Measurements from ENCODE around the gene ITGA7.

Gene ITGA7

DNA sequence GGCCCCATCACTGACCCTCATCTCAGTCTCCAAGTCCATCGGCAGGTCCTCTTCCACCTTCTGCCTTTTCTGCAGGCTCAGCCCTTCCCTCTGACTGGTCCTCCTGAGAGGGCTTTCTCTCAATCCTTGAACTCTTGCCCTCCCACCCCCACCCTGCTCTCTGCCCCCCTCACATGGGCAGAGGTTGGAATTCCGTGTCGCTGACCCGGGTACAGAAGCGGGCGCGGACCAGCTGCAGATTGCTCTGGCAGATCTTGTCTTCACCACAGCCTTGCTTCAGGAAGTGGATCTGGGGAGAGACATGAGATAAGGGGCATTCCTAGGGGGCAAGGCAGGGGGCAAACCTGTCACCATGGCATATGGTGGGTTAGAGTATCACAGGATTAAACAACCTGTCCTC lies 12.4 kb downstream of the ITGA7 start:
- no peak for ATAC-seq
- TF ChIP-seq ZNF8 (CRISPR knock-in tag; IDR thresholded peaks at IDR 0.05) (no peak), GLIS3 (CRISPR knock-in tag; IDR thresholded peaks at IDR 0.05) (no peak)
- TF ChIP-seq, protein P1, sequence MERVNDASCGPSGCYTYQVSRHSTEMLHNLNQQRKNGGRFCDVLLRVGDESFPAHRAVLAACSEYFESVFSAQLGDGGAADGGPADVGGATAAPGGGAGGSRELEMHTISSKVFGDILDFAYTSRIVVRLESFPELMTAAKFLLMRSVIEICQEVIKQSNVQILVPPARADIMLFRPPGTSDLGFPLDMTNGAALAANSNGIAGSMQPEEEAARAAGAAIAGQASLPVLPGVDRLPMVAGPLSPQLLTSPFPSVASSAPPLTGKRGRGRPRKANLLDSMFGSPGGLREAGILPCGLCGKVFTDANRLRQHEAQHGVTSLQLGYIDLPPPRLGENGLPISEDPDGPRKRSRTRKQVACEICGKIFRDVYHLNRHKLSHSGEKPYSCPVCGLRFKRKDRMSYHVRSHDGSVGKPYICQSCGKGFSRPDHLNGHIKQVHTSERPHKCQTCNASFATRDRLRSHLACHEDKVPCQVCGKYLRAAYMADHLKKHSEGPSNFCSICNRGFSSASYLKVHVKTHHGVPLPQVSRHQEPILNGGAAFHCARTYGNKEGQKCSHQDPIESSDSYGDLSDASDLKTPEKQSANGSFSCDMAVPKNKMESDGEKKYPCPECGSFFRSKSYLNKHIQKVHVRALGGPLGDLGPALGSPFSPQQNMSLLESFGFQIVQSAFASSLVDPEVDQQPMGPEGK (CRISPR knock-in tag; IDR thresholded peaks at IDR 0.05; ENCODE audit: borderline replicate concordance) = no peak
- TF ChIP-seq, protein P2, sequence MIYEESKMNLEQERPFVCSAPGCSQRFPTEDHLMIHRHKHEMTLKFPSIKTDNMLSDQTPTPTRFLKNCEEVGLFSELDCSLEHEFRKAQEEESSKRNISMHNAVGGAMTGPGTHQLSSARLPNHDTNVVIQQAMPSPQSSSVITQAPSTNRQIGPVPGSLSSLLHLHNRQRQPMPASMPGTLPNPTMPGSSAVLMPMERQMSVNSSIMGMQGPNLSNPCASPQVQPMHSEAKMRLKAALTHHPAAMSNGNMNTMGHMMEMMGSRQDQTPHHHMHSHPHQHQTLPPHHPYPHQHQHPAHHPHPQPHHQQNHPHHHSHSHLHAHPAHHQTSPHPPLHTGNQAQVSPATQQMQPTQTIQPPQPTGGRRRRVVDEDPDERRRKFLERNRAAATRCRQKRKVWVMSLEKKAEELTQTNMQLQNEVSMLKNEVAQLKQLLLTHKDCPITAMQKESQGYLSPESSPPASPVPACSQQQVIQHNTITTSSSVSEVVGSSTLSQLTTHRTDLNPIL (CRISPR knock-in tag; IDR thresholded peaks at IDR 0.05; ENCODE audit: low read depth) = no peak
- TF ChIP-seq, protein P3, sequence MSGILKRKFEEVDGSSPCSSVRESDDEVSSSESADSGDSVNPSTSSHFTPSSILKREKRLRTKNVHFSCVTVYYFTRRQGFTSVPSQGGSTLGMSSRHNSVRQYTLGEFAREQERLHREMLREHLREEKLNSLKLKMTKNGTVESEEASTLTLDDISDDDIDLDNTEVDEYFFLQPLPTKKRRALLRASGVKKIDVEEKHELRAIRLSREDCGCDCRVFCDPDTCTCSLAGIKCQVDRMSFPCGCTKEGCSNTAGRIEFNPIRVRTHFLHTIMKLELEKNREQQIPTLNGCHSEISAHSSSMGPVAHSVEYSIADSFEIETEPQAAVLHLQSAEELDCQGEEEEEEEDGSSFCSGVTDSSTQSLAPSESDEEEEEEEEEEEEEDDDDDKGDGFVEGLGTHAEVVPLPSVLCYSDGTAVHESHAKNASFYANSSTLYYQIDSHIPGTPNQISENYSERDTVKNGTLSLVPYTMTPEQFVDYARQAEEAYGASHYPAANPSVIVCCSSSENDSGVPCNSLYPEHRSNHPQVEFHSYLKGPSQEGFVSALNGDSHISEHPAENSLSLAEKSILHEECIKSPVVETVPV (CRISPR knock-in tag; IDR thresholded peaks at IDR 0.05) = no peak

DNA sequence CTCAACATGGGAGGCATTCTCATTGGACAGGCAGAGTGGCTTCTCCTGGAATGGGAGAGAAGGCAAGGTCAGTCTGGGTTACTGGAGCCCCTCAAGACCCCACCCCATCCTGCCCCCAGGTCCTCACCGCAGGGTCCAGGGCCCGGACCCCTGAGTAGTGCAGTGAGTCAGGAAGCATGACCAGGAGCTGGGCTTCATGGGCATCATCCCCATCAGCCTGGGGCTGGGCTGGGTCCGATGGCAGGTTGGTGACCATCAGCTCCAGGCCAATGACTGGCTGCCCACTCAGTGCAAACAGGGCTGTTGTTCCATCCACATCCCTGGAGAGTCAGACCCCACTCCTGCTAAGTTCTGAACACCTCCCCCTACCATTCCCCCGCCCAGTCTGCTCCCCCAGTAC lies 13.1 kb downstream of the ITGA7 start:
- no peak for ATAC-seq
- TF ChIP-seq, protein P1 (CRISPR knock-in tag; IDR thresholded peaks at IDR 0.05; ENCODE audit: borderline replicate concordance) = no peak
- TF ChIP-seq ZNF70 (CRISPR knock-in tag; IDR thresholded peaks at IDR 0.05) (no peak), PPARA (CRISPR knock-in tag; IDR thresholded peaks at IDR 0.05; ENCODE audit: borderline replicate concordance) (no peak), ZFP3 (CRISPR knock-in tag; IDR thresholded peaks at IDR 0.05) (no peak), CSDC2 (CRISPR knock-in tag; IDR thresholded peaks at IDR 0.05) (no peak), ZNF8 (CRISPR knock-in tag; IDR thresholded peaks at IDR 0.05) (no peak), BACH2 (CRISPR knock-in tag; IDR thresholded peaks at IDR 0.05; ENCODE audit: borderline replicate concordance) (no peak), ESRRG (CRISPR knock-in tag; IDR thresholded peaks at IDR 0.05) (no peak), TOX (CRISPR knock-in tag; IDR thresholded peaks at IDR 0.05; ENCODE audit: borderline replicate concordance) (no peak), ZFP30 (CRISPR knock-in tag; IDR thresholded peaks at IDR 0.05) (no peak), TCF4 (CRISPR knock-in tag; IDR thresholded peaks at IDR 0.05; ENCODE audit: borderline replicate concordance) (no peak), GLIS3 (CRISPR knock-in tag; IDR thresholded peaks at IDR 0.05) (no peak)
- TF ChIP-seq, protein P4, sequence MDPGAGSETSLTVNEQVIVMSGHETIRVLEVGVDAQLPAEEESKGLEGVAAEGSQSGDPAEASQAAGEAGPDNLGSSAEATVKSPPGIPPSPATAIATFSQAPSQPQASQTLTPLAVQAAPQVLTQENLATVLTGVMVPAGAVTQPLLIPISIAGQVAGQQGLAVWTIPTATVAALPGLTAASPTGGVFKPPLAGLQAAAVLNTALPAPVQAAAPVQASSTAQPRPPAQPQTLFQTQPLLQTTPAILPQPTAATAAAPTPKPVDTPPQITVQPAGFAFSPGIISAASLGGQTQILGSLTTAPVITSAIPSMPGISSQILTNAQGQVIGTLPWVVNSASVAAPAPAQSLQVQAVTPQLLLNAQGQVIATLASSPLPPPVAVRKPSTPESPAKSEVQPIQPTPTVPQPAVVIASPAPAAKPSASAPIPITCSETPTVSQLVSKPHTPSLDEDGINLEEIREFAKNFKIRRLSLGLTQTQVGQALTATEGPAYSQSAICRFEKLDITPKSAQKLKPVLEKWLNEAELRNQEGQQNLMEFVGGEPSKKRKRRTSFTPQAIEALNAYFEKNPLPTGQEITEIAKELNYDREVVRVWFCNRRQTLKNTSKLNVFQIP (CRISPR knock-in tag; IDR thresholded peaks at IDR 0.05; ENCODE audit: borderline replicate concordance, low read depth) = no peak
- TF ChIP-seq, protein P5, sequence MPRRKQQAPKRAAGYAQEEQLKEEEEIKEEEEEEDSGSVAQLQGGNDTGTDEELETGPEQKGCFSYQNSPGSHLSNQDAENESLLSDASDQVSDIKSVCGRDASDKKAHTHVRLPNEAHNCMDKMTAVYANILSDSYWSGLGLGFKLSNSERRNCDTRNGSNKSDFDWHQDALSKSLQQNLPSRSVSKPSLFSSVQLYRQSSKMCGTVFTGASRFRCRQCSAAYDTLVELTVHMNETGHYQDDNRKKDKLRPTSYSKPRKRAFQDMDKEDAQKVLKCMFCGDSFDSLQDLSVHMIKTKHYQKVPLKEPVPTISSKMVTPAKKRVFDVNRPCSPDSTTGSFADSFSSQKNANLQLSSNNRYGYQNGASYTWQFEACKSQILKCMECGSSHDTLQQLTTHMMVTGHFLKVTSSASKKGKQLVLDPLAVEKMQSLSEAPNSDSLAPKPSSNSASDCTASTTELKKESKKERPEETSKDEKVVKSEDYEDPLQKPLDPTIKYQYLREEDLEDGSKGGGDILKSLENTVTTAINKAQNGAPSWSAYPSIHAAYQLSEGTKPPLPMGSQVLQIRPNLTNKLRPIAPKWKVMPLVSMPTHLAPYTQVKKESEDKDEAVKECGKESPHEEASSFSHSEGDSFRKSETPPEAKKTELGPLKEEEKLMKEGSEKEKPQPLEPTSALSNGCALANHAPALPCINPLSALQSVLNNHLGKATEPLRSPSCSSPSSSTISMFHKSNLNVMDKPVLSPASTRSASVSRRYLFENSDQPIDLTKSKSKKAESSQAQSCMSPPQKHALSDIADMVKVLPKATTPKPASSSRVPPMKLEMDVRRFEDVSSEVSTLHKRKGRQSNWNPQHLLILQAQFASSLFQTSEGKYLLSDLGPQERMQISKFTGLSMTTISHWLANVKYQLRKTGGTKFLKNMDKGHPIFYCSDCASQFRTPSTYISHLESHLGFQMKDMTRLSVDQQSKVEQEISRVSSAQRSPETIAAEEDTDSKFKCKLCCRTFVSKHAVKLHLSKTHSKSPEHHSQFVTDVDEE (CRISPR knock-in tag; IDR thresholded peaks at IDR 0.05) = no peak
- TF ChIP-seq, protein P3 (CRISPR knock-in tag; IDR thresholded peaks at IDR 0.05) = no peak

DNA sequence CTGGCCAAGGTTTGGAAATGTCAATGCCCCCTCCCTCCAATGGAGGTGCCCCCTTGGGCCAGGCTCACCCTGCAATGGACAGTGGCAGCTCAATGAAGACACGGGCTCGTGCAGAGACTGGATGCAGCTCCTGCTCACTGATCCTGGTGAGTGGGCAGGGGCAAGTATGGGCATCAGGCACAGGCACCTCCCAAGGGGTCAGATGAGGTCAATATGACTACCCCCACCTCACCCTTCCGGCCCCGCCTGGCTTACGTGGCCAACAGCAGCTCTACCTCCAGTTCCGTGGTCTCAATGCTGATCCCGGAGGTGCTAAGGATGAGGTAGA lies 13.6 kb downstream of the ITGA7 start:
- ATAC-seq = no peak
- TF ChIP-seq SNAI2 (CRISPR knock-in tag; IDR thresholded peaks at IDR 0.05) (no peak), TCF4 (CRISPR knock-in tag; IDR thresholded peaks at IDR 0.05; ENCODE audit: borderline replicate concordance) (no peak), ZC3H10 (CRISPR knock-in tag; IDR thresholded peaks at IDR 0.05) (no peak), ZNF565 (CRISPR knock-in tag; conservative IDR thresholded peaks at IDR 0.05; ENCODE audit: low read depth) (no peak), ZFP3 (CRISPR knock-in tag; IDR thresholded peaks at IDR 0.05) (no peak), CSDC2 (CRISPR knock-in tag; IDR thresholded peaks at IDR 0.05) (no peak), ZNF70 (CRISPR knock-in tag; IDR thresholded peaks at IDR 0.05) (no peak), TOX (CRISPR knock-in tag; IDR thresholded peaks at IDR 0.05; ENCODE audit: borderline replicate concordance) (no peak), ZFP30 (CRISPR knock-in tag; IDR thresholded peaks at IDR 0.05) (no peak), PPARA (CRISPR knock-in tag; IDR thresholded peaks at IDR 0.05; ENCODE audit: borderline replicate concordance) (no peak)
- TF ChIP-seq, protein P5 (CRISPR knock-in tag; IDR thresholded peaks at IDR 0.05) = no peak
- TF ChIP-seq, protein P4 (CRISPR knock-in tag; IDR thresholded peaks at IDR 0.05; ENCODE audit: borderline replicate concordance, low read depth) = no peak

Measured in SK-N-SH treated with all-trans-retinoic acid at 6 μM for 48 hours (cell line).